GM12875 (cell line): Measurements from ENCODE around the gene FAAP20.

Experiments used
- H3K4me3 ChIP-seq: one replicate; pipeline ENCODE4 v1.5.1; 2011; ENCODE audit warnings: low read depth, low read length, control low read depth
- CTCF ChIP-seq: IDR thresholded peaks from 2 replicates; pipeline ENCODE4 v1.5.1; 2011; ENCODE audit warnings: low read depth, mild to moderate bottlenecking, control low read depth, inconsistent platforms, low read length, moderate library complexity, borderline replicate concordance; ENCODE audit not compliant: insufficient read depth

FAAP20 gene

GRCh38 chr1:2179283-2180013, 15.1 kb downstream of the FAAP20 start:
- no peak overlapping the region for H3K4me3 ChIP-seq
- TF ChIP-seq CTCF: no peak

GRCh38 chr1:2178875-2179274, 15.7 kb downstream of the FAAP20 start:
- no peak overlapping the region for H3K4me3 ChIP-seq
- no peak for TF ChIP-seq CTCF

GRCh38 chr1:2177946-2178538, 16.5 kb downstream of the FAAP20 start:
- H3K4me3 ChIP-seq: no peak overlapping the region
- no peak for TF ChIP-seq CTCF

GRCh38 chr1:2177541-2177940, 17.0 kb downstream of the FAAP20 start:
- TF ChIP-seq CTCF: no peak

GRCh38 chr1:2176615-2177014, 18.0 kb downstream of the FAAP20 start:
- TF ChIP-seq CTCF: no peak

More at GRCh38 chr1:2177541-2177940, 17.0 kb downstream of the FAAP20 start:
- H3K4me3 ChIP-seq: no peak overlapping the region

GRCh38 chr1:2175681-2176454, 18.7 kb downstream of the FAAP20 start:
- no peak for TF ChIP-seq CTCF
- H3K4me3 ChIP-seq: no peak overlapping the region

More at GRCh38 chr1:2176615-2177014, 18.0 kb downstream of the FAAP20 start:
- H3K4me3 ChIP-seq: no peak overlapping the region
